NAMALWA (cell line): ENCODE data around the gene RNASE4.

Experiments
- DNase-seq: peaks from one replicate; pipeline ENCODE4 v3.0.0-alpha.2; 2015; ENCODE audit warnings: low spot score

RNASE4 gene

DNA sequence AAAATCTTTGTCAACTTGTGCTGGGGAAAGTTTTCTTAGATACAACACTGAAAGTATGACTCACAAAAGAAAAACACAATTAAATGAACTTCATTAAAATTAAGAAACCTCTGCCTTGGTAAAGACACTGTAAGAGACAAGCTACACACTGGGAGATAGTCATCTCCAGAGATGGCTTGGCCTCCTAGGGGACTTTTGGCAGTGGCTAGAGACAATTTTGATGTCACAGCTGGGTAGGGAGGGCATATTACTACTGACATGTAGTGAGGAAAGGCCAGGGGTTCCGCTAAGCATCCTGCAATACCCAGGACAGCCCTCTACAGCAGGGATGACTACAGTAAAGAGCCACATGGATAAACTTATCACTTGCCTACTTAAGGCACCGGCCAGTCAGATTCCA is 8.7 kb upstream of the RNASE4 start:
- no peak for DNase-seq

DNA sequence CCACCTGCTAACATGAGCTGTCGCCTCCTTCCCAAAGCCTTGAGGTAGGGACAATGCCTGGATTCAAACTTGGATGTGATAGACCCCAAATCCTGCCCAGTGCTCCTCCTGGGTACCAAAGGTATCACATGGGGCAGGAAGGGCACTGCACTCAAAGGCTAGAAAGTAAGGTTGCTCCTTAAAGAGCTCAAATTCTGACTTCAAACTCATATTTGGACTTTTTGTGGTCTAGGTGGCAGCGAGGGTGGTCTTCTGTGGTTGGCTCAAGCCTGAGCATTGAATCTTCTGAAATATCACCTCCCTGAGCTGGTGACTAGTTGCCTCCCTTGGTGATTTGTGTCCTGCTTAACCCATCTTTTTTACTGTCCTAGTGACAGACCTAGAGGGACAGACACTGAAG is 8.3 kb upstream of the RNASE4 start:
- DNase-seq: no peak

DNA sequence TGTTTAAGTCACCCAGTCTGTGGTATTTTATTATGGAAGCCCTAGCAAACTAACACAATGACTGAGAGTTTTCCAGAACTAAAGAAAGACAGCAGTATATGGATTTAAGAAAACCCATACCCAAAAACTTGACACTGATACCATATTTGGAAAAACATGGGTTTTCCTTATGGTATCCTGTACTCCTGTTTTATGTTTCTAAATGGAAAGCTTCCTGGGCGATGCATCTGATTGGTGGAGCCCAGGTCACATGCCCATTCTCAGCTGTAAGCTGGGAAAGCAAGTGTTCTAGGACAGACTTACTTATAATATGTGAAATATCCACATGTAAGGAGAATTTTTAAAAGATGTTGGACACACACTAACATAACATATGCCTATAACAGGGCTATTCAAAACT is 4.5 kb upstream of the RNASE4 start:
- DNase-seq: peak; percentile 36

DNA sequence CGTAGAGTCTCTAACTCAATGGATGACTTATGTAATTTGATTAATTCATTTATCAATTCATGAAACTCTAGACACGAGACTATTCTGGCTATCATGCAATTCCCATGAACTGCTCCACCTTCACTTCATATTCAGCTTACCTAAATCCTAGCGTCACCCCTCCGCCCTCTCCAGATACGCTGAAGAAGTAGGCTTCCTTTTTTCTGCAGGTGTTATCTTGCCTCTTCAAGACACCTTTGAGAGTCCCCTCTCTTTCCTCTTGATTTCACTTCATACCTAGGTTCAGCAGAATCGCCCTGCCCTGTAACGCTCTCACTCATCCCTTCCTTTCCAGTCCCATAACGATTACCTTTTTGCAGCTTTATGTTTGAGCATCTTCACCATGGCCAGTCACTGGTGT is 4.0 kb upstream of the RNASE4 start:
- DNase-seq: peak; percentile 34

DNA sequence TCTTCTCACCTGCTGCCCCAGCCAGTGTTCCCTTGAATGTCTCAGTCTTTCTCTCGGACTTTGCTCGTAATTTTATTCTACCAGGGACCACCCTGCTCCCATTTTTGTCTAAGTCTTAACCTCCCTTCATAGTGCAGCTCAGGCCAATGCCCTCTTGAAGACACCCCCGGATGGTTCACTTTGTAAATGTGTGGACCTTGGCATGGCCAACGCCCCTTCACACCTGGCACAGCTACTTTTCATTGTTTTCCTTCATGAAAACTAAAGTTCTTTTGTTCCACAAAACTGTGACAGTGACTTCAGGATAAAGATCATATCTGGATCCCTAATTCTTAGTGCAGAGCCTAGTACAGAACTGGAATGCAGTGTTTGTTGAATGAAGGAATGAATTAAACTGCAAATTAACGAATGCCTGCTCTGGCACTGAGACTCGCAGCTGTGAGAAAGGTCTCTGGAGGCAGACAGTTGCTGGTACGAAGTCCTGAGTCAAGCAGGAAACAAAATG is 3.5 kb upstream of the RNASE4 start:
- DNase-seq: no peak

DNA sequence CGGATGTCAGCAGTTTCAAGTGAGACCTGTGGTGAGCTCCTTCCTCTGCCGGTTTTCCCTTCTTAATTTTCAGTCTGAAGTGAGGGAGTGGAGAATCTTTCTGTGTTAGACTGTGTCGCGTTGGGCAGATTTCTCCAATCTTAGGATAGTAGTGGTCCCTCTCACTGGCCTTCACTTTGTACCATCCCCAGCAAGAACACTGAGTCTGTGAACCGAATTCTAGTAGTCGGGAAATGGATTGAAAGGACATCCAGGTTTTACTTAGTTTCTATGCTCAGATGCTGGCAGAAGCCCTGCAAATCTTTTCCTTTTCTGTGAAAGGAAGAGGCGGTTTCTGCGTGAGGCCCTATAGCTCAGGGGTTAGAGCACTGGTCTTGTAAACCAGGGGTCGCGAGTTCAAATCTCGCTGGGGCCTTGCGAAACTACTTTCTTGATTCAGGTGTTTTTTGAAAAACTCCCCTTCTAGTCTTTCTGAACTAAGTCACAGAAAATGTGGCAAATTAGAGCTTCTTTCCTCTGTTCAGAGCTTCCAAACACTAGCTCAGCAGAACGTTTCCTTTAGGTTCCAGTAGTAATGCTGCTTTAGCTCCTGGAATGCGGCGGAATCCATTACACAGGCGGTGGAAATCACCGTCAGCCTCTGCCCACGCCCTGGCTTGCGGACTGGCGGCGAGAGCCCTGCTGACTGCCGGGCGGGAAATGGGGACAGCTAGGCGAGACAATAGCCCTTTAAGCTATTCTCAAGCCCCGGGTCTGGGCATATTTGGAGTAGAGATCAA is 2.8 kb upstream of the RNASE4 start:
- DNase-seq: peak; percentile 96

DNA sequence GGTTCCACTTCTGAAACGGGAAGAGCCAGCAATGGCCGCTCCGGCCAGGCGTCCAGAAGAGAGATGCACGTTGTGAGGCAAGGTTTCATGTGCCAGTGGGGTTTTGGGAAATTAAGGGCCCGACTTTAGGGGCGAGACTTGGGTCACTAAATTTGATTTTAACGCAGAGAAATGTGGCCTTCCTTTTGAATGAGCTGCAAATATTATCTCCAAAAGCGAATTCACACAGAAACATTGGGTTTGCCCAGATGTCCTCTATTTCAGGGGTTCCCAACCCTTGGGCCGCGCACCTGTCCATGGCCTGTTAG is 2.3 kb upstream of the RNASE4 start:
- no peak for DNase-seq

DNA sequence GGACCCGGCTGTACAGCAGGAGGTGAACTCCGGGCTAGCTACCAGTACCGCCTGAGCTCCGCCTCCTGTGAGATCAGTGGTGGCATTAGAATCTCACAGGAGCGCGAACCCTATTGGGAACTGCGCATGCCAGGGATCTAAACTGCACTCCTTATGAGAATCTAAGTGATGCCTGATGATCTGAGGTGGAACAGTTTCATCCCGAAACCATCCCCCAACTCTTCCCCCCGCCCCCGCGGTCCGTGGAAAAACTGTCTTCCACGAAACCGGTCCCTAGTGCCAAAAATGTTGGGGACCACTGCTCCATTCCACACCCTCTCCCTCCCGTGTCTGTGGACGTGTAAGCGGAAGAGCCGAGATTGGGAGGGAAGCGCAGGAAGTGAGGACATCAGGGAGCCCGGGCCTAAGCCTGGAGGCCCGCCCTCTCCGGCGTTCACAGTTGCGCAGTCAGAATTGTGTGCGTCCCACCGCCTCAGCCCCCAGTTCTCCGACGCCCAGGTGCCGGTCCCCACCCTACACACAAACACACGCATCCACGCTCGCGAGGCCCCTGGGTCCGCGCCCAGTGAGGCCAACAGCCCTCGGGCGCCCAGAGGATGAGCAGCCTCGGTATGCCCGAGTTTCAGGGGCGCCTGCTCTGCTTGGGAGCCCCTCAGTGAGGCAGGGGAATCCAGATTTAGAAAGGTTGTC is 1.8 kb upstream of the RNASE4 start:
- DNase-seq: peak; percentile 91

DNA sequence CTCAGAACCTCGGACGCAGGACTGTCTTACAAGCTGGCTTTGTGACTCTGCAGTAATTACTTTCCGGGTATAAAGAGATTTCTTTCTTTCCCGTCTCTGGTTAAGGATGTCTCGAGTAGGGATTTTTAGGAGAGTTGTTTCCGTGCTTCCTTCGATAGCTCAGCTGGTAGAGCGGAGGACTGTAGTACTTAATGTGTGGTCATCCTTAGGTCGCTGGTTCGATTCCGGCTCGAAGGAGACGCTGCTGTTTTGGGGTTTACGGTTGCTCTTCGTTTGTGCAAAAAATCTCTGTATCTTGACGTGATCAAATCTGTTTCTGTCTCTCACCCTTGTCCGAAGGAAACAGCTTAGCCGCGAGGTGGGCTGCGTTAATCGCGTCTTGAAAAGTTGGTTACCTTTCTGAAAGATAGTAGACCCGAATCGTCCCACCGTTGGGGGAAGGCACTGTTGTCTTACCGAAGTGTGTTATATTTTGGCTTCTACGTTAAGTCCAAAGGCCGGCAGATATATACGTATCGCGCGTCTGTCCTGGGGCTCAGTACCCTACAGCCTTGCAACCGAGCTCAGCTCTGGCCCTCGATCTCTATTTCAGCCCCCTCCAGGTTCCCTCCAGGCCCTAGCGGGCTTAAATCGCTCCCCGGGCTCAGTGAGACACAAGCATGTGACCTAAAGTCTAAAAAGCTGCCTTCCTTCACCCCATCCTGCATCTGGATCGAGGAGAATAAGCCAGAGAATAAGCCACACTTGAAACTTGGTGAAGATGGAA is 1.1 kb upstream of the RNASE4 start:
- peak; percentile 94 for DNase-seq

DNA sequence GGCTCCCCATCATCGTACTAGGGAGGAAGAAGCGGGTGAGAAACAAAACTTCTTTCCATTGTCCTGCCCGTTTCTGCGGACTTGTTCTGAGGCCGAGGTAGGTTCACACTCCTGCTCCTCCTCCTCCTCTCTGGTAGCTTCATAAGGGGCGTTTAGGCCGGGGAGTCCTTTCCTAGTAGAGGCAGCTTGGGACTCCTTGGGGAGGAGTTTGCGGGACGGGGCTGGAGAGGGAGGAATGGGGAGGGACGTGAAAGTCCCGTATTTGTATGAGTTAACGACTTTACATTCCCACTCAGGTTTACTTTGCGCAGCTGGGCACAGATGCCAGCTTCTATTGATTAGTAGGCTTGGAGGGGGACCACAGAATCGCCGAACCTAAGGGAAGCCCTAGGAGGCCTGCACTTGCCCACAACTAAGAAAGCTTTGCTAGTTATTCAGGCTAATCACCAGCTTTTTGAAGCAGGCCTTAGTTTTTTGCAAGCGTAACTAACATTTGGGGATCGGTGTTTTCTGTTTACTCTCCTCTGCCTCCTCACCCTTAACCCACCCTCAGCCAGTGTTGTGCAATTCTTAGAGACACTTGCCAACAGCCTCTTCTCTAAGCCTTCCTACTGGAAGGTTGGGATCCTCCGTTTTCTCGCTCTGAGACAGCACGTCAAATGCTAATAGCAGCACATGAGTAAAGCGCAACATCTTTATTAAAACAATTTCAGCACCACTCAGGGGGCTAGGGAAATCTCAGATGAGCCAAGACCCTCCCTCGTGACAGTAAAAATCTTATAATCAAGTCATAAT is 499 bp downstream of the RNASE4 start:
- no peak for DNase-seq

DNA sequence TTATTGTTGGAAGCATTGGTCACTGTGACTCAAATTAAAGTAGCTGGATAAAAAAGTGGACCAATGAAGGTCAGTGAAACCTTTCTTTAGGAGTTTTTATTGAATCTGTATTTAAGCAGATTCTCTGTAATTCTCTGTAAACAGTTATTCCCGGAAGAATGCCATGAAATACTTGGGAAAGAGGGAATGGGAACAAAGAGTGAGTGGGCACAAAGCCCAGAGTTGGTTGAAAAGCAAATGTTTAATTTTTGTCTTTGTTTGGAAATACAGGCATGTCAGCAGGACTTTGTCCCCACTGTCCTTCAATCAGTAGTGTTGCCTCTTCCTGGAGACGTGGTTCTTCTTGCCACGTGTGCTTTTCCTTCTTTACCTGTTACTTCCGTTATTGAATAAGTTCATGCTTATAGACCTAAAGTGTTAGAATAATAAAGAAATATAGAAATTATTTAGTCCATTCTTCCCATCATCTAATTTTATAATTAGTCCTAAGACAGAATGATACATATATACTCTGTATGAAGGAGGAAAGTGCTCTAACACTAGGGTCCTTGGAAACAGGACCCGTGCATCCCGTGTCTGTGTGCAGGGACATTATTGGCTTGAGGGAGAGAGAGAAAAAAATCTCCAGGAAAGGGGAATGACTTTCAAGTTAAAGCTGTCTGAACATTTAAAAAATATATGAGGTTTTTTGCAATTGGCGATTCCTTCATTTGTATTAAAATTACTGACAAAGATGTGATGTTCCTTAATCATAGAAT is 2.2 kb downstream of the RNASE4 start:
- no peak for DNase-seq

DNA sequence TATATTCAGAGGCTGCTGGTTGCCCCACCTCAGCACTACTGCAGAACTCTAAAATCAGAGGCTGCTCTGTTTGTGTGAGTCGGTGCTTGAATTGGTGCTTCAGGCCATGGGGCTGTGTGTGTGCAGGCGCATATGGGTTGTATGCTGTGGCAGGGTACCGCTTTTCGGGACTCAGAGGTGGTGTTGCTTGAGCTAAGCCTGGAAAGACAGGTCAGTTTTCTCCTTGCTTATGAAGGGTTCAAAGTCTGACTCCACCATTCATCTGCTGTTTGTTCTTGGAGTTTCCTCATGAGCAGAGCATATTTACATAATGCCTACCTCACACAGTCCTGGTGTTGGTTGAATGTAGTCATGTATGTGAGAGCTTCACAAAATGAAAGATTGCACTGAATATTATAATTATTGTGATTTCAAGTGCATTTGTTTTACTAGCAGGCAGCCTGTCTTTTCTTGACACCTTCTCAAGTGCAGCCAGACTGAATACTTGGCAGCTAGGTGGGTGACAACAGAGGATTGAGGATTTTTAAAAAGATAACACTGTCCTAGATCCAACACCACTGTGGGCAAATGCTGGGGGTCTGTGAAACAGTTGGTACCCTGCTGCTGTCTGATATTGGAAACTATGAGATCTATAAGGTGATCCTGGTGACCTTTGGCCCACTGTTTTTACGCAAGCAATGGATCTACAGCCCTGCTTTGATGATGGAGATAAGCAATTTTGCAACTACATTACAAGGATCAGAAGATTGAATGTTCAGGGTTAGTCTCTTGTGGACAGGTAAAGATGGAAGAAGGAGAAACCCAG is 3.2 kb downstream of the RNASE4 start:
- no peak for DNase-seq

DNA sequence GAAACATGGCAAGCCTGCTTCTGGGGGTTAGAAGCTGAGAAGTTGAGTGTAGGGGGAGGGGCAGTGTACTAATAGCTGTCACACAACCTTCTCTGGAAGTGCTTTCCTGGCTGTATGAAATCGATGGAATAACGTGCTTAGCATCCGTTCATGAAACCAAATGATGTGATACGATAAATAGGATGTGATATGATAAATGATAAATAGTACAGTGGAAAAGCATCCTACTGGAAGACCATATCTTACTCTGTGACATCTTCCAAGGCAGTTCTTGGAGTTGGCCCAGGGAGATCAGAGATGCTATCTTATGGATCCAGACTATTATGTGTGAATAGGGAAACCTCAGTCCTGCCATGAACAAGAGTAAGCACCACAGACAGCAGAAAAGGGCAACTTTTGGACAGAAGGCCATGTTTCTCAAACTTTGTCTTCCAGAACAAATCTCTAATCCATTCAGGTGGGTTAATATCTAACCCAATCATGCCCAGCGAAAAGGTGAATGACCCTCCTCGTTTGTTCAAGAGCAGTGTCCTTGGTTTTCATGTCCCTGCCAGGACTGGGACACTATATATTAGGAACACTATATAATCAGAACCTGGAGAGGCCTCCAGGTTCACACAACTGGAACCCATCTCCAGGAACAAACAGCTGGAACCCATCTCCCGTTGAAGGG is 3.9 kb downstream of the RNASE4 start, which contains the start of gene ANG:
Gene ANG (plus strand): TSS at position 598 of the 673 bp plus-strand sequence. CDS start 4,801 bp downstream, outside the sequence.
- no peak for DNase-seq

DNA sequence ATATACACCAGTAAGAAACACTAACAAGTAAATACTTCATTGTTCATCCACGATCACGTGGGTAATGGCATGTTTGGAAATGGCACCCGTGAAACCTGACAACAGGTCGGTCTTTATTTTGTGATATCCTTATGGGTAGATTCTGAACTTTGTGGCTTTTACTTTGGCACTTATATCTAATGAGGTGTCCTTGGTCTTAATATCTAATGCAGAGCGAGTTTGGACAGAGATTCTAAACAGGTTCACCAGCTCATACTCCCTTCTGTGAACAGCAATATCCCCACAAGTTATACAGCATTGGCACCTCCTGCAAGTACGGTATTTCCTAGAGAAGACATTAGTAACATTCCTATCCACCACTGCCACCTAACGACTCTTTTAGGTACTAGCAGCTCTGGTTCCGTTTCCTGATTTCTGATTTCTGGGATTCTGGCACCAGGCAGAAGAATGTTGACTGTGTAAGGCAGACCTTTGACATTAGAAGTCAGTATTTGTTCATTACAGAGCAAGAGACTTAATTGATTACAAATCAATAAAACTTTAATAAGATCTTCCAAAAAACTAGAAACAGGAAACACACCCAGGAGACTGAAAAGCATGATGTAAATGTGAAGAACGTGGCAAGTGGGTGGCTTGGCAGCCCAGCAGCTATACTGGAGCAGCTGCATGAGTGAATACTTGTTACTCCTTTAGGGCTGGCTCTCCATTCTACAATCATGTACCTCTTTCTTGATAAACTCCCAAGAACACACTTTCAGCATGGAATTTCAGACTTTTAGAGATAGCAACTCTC is 6.7 kb downstream of the RNASE4 start:
- peak; percentile 82 for DNase-seq

DNA sequence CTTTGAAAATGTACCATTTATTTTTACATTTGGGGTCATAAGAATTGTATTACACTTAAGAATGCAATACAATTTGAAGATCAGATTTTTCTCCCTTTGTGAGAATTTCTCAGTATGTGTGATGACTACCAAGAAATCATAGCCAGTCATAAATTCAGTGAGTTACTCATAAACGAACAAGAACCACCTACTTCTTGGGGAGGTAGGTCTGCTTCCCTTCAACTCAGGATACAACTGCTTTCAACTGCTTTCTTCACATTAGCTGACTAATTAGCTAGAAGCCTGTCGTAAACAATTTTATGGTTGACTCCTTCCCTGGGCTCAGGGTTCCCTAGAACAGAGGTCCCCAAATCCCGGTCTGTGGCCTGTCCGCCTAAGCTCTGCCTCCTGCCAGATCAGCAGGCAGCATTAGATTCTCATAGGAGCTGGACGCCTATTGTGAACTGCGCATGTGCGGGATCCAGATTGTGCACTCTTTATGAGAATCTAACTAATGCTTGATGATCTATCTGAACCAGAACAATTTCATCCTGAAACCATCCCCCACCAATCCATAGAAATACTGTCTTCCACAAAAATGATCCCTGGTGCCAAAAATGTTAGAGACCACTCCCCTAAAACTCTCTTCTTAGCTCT is 7.9 kb downstream of the RNASE4 start:
- DNase-seq: no peak

DNA sequence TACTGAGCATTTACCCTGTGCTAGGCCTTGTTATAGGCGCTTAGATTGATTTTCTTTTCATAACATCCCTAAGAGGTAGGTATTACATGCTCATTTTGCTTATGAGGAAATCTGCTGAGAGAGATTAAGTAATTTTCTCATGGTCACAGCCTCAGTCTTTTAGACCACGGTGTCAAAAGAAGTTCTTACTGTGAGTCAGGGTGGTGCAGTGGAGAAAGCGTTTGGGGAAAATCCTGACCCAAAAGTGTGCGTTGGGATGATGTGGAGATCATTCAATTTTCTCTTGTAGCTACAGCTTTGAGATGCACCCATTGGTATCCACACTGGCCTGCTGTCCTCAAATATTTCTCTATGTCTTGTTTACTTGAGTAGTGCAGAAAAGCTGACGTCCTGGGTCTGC is 12.4 kb downstream of the RNASE4 start:
- DNase-seq: no peak

DNA sequence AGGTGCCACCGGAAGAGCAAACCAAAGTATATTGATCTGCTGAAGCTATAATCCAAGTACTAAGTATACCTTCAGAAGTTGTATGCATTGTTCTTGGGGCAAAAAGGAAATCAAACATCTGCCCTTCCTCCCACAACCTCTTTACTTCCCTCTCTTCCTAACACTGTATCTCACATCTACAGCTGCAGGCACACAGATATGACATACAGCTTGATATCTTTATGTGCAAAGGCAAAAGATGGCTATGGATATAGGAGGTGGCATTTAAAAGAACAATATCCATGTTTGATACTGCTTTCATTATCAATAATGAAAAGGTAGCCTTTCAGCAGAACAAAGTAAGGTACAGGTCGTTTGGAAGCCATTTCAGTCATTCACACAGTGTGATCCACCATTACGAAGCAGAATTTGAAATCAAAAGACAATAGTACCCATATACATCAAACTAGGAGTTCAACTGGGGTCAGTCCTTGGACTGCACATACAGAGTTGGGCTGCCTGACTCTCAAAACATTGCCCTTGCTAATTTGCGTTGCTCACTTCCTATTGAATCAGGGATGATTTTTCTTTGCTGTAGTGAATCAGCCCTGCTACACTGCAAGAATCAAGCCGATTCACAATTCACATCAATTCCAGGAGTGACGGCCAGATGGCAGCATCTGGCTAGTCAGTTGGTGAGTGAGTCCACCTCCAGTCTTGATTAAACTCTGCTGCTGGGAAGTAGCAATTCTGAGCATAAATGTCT is 13.1 kb downstream of the RNASE4 start:
- peak; percentile 88 for DNase-seq

DNA sequence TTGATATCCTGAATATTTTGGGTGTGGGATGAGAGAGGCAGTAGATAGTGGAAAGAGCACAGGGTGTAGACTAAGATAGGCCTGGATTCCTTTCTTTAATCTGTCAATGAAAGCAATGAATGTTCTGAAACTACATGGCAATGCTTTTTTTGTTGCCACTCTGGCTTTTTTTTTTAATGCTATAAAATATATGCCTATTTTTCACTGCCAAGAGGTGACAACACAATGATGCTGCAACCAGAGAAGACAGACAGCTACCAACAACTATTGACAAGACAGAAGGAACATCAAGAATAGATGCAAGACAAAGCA is 13.6 kb downstream of the RNASE4 start:
- DNase-seq: no peak
